GM21360 (cell line): ENCODE results near the gene PRCP.
"Not testable (repeated sequence)": the region's sequence is repeated elsewhere in the genome, so short reads cannot be mapped to it uniquely, and the experiment has no call there.

ENCODE experiments used
- ATAC-seq: cut with Tn5 transposase; IDR thresholded peaks from one replicate; pipeline ENCODE4 v1.9.1; 2021; ENCODE audit warnings: mild to moderate bottlenecking, moderate library complexity; ENCODE audit not compliant: unreplicated experiment

PRCP gene

GRCh38 chr11:82873919-82874333, 26.3 kb downstream of the PRCP start:
- ATAC-seq, result no peak

GRCh38 chr11:82872377-82873150, 27.7 kb downstream of the PRCP start:
- no peak for ATAC-seq

- no peak for ATAC-seq
Observed at GRCh38 chr11:82871646-82872045, 28.6 kb downstream of the PRCP start.

- ATAC-seq, result no peak
Observed at GRCh38 chr11:82869657-82870056, 30.6 kb downstream of the PRCP start.

- ATAC-seq, result no peak
Observed at GRCh38 chr11:82867495-82868082, 32.6 kb downstream of the PRCP start.

- ATAC-seq, result no peak
Observed at GRCh38 chr11:82865841-82866240, 34.4 kb downstream of the PRCP start.

GRCh38 chr11:82864268-82864667, 36.0 kb downstream of the PRCP start:
- peak; percentile 49 for ATAC-seq

GRCh38 chr11:82863209-82863608, 37.0 kb downstream of the PRCP start:
- peak; percentile 55 for ATAC-seq

- ATAC-seq, result no peak
Observed at GRCh38 chr11:82862379-82862778, 37.9 kb downstream of the PRCP start.

GRCh38 chr11:82859750-82860149, 40.5 kb downstream of the PRCP start:
- no peak for ATAC-seq

- no peak for ATAC-seq
Observed at GRCh38 chr11:82858556-82859091, 41.6 kb downstream of the PRCP start.

- ATAC-seq, result no peak
Observed at GRCh38 chr11:82858133-82858532, 42.1 kb downstream of the PRCP start.

GRCh38 chr11:82857145-82857544, 43.1 kb downstream of the PRCP start:
- no peak for ATAC-seq

GRCh38 chr11:82855616-82856015, 44.6 kb downstream of the PRCP start:
- no peak for ATAC-seq

- ATAC-seq, result not testable (repeated sequence)
Observed at GRCh38 chr11:82854916-82855315, 45.3 kb downstream of the PRCP start.

GRCh38 chr11:82854242-82854641, 46.0 kb downstream of the PRCP start:
- no peak for ATAC-seq

GRCh38 chr11:82848829-82849228, 51.4 kb downstream of the PRCP start:
- ATAC-seq, result no peak

- no peak for ATAC-seq
Observed at GRCh38 chr11:82845356-82846353, 54.6 kb downstream of the PRCP start.

- ATAC-seq, result no peak
Observed at GRCh38 chr11:82843057-82843795, 57.0 kb downstream of the PRCP start.

- no peak for ATAC-seq
Observed at GRCh38 chr11:82842019-82842418, 58.2 kb downstream of the PRCP start.
